Measurements from ENCODE around the gene HNRNPA3.

Gene HNRNPA3

GRCh38 chr2:177252808-177253531 lies 40.4 kb downstream of the HNRNPA3 start:
- H3K27me3 Mint-ChIP-seq (ENCODE audit: low read depth) = no peaks in the 10 kb centered on the region
- no peak overlapping the region for H3K4me3 Mint-ChIP-seq
- H3K9me3 Mint-ChIP-seq = no peaks in the 10 kb centered on the region
- peaks cover 38% of the 10 kb centered on the region for H3K36me3 Mint-ChIP-seq (ENCODE audit: low read depth)
- peaks cover 58% of the 10 kb centered on the region for H3K4me1 Mint-ChIP-seq
- TF ChIP-seq, protein P1, sequence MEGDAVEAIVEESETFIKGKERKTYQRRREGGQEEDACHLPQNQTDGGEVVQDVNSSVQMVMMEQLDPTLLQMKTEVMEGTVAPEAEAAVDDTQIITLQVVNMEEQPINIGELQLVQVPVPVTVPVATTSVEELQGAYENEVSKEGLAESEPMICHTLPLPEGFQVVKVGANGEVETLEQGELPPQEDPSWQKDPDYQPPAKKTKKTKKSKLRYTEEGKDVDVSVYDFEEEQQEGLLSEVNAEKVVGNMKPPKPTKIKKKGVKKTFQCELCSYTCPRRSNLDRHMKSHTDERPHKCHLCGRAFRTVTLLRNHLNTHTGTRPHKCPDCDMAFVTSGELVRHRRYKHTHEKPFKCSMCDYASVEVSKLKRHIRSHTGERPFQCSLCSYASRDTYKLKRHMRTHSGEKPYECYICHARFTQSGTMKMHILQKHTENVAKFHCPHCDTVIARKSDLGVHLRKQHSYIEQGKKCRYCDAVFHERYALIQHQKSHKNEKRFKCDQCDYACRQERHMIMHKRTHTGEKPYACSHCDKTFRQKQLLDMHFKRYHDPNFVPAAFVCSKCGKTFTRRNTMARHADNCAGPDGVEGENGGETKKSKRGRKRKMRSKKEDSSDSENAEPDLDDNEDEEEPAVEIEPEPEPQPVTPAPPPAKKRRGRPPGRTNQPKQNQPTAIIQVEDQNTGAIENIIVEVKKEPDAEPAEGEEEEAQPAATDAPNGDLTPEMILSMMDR (IDR thresholded peaks at IDR 0.05; ENCODE audit: unreplicated experiment in 3 of 3) = no peak
- peak overlapping the region; percentile 1 to 48 (median 14) for H3K27ac Mint-ChIP-seq

DNA sequence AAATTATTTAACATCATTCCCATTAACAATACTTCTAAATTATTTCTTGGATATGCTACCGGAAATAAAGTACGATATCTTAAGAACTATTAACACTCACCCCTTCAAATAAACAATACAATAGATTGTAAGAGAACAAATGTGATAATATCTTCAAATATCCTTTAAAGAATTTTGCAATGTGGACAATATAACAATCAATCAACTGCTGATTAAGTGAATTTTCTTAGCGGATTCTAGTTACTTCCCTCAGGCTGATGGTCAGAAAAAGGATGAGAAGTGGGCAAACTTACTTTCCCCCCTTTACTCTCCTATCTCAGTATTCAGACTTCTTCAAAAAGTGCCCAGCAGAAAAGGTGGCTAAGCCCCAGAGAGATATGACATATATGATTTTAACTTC lies 41.1 kb downstream of the HNRNPA3 start:
- Mint-ChIP-seq H3K4me3 (no peak overlapping the region), H3K4me1 (peaks cover 58% of the 10 kb centered on the region), H3K36me3 (ENCODE audit: low read depth) (peaks cover 45% of the 10 kb centered on the region), H3K9me3 (peaks cover 4% of the 10 kb centered on the region), H3K27me3 (ENCODE audit: low read depth) (no peaks in the 10 kb centered on the region), H3K27ac (no peak overlapping the region)
- TF ChIP-seq, protein P1 (IDR thresholded peaks at IDR 0.05; ENCODE audit: unreplicated experiment in 3 of 3) = no peak

DNA sequence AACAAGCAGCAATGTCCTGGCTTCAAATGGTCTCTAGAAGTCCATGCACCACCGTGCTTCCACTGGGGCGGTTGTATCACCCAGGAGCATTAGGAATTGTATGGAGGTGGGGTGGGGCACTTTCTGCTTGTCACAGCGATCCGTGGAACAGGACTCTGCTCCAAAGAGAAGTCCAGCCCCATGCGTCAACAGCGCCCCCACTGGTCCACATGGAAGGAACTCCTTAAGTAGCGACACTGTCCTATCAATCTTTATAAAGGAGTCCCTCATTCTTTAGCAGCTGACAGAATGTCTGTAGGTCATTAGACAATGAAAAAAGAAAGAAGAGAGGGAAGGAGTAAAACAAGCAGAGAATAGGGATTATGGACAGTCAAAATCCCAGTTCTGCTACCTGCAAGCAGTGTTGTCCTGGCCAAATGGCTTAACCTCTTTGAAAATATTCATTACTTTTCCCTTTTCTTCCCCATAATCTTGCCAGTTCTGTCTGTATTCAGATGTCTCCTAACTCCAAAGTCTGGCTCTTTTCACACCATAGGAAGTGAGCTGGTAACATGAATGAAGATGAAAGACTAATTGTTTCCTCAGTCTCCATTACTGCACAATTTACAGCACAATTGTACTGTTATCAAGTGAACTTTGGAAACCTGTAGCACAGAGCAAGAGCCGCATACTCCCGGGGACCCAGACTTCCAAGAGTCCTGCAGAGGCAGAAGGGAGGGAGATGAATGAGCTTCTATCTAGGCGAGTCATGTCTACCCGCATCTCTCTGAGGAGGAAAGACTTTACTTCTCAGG lies 42.0 kb downstream of the HNRNPA3 start:
- H3K36me3 Mint-ChIP-seq (ENCODE audit: low read depth) = peaks cover 45% of the 10 kb centered on the region
- TF ChIP-seq, protein P1 (IDR thresholded peaks at IDR 0.05; ENCODE audit: unreplicated experiment in 3 of 3) = peak in 1 of 3 experiments; percentile 37
- peaks cover 4% of the 10 kb centered on the region for H3K9me3 Mint-ChIP-seq
- H3K27me3 Mint-ChIP-seq (ENCODE audit: low read depth) = no peaks in the 10 kb centered on the region
- no peak overlapping the region for H3K4me3 Mint-ChIP-seq
- H3K27ac Mint-ChIP-seq = peak overlapping the region in 1 of 3 experiments; percentile 1
- peaks cover 58% of the 10 kb centered on the region for H3K4me1 Mint-ChIP-seq

DNA sequence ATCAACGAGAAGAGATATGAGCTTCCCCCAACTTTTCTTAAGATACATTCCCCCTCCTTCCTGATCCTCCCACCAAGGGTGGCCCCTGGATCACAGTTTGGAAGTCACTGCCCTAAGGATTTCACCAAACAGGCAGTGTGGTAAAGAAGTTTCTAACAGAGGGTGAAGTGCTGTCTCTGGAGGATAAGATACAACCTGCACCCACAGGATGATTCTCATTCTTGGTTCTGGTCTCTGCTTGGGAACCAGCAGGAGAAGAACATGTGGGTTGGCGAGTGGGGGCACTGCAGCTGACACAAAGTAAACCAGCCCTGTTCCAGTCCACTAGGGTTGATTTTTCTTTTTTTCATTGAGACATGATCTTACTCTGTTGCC lies 42.6 kb downstream of the HNRNPA3 start:
- peaks cover 42% of the 10 kb centered on the region for H3K36me3 Mint-ChIP-seq (ENCODE audit: low read depth)
- H3K27ac Mint-ChIP-seq = peak overlapping the region in 1 of 3 experiments; percentile 1
- peaks cover 58% of the 10 kb centered on the region for H3K4me1 Mint-ChIP-seq
- TF ChIP-seq, protein P1 (IDR thresholded peaks at IDR 0.05; ENCODE audit: unreplicated experiment in 3 of 3) = no peak
- H3K9me3 Mint-ChIP-seq = peaks cover 4% of the 10 kb centered on the region
- H3K4me3 Mint-ChIP-seq = no peak overlapping the region
- H3K27me3 Mint-ChIP-seq (ENCODE audit: low read depth) = no peaks in the 10 kb centered on the region

DNA sequence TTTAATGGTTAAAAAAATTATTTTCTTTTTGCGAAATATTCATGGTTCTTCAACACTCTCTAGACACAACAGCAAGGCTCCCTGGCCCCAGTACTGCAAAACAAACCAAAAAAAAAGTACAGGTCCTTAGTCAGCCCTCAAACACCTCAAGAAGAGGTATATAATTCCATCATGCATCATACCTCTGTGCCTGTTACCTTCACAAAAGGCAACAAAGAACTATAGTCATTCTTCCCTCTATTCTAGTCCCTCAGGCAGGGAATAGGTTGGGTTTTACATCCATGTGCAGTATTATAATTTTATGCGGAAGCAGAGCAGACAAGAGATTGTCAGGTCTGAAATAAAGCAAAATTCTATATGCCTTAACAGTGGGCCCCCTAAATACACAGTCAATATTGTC lies 43.4 kb downstream of the HNRNPA3 start:
- Mint-ChIP-seq H3K27ac (no peak overlapping the region), H3K4me1 (peaks cover 56% of the 10 kb centered on the region), H3K36me3 (ENCODE audit: low read depth) (peaks cover 41% of the 10 kb centered on the region), H3K27me3 (ENCODE audit: low read depth) (no peaks in the 10 kb centered on the region), H3K9me3 (peaks cover 4% of the 10 kb centered on the region), H3K4me3 (no peak overlapping the region)
- TF ChIP-seq, protein P1 (IDR thresholded peaks at IDR 0.05; ENCODE audit: unreplicated experiment in 3 of 3) = no peak
